Activated naive CD4-positive, alpha-beta T cell treated with anti-CD3 and anti-CD28 coated beads for 36 hours (primary cell): ENCODE data around the gene HSPE1. TPM values are rescaled to one million over a fixed set of nuclear protein-coding genes. Genes with fewer than 3 reads are reported as not detected.

Experiments
- CTCF ChIA-PET: fragments of 350-600 bp; sonication (Branson Sonifier 250); formaldehyde crosslinking; loops from one replicate; lab custom pipeline; 2021; ENCODE audit warnings: antibody characterized with exemption; lab: Charles Lee
- DNase-seq: peaks from one replicate; pipeline ENCODE4 v3.0.0-alpha.2; 2020
- H3K27ac Mint-ChIP-seq: one replicate; pipeline ENCODE4 v1.8.0; 2021; ENCODE audit warnings: mild to moderate bottlenecking, mixed read lengths
- H3K27me3 Mint-ChIP-seq: one replicate; pipeline ENCODE4 v1.8.0; 2021; ENCODE audit warnings: low read depth, mixed read lengths
- H3K36me3 Mint-ChIP-seq: one replicate; pipeline ENCODE4 v1.8.0; 2021; ENCODE audit warnings: low read depth, mixed read lengths
- H3K4me1 Mint-ChIP-seq: one replicate; pipeline ENCODE4 v1.8.0; 2021; ENCODE audit warnings: low read depth, mixed read lengths
- H3K4me3 Mint-ChIP-seq: one replicate; pipeline ENCODE4 v1.8.0; 2021; ENCODE audit warnings: mild to moderate bottlenecking, moderate library complexity, mixed read lengths
- H3K9me3 Mint-ChIP-seq: one replicate; pipeline ENCODE4 v1.8.0; 2021; ENCODE audit warnings: mixed read lengths
- intact Hi-C: fragments of 100-400 bp; cut with micrococcal nuclease; formaldehyde crosslinking; loops from one replicate; pipeline ENCODE4 v1.15.1; 2023
- total RNA-seq, 2 experiments: library from RNA; stranded (reverse); gene quantifications; one replicate each; pipeline ENCODE4 v1.2.3, GENCODE V29; 2021

The HSPE1 gene
- total RNA-seq, 2 experiments from 2014 or later, result 294 to 310 TPM

DNA sequence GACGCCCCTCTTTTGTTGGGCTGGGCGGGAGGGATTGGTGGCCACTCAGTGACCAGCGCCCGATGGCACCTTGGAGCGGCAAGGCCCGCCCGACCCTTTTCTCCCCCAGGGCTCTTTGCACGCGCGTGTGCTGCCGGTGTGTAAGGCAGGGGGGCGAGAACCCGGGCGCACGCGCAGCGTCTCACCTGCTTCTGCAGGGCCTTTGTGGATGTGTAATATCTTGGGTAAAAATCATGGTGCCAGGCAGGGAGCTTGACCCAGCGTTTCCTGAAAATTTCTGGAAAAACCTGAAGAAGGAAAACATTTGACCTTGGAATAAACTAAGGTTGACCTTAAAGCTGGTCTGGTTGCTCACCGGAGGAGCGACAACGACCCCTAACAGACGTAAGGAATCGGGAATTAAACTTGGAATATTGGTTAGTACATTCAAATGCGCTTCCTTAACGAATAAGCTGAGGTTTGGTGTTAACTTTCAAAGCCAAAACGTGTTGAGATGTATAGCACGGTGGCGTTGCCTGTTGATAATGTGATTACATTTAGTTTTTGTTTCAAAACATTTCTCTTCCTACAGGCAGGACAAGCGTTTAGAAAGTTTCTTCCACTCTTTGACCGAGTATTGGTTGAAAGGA, 438 bp downstream of the HSPE1 start:
- H3K4me3 Mint-ChIP-seq, result peak overlapping the region; percentile 92
- intact Hi-C loops, result loop anchor here (1.0 to 5.0 kb wide), 11 partner anchors 15 to 861 kb away; partner anchors contain the start of genes ANKRD44, CCDC150, COQ10B and MARS2
- H3K27ac Mint-ChIP-seq, result peak overlapping the region; percentile 98
- H3K9me3 Mint-ChIP-seq, result no peaks in the 10 kb centered on the region
- peaks cover 73% of the 10 kb centered on the region for H3K36me3 Mint-ChIP-seq
- no peak for DNase-seq
- H3K4me1 Mint-ChIP-seq, result peaks cover 47% of the 10 kb centered on the region
- no peaks in the 10 kb centered on the region for H3K27me3 Mint-ChIP-seq
- CTCF ChIA-PET, result no interaction called here

DNA sequence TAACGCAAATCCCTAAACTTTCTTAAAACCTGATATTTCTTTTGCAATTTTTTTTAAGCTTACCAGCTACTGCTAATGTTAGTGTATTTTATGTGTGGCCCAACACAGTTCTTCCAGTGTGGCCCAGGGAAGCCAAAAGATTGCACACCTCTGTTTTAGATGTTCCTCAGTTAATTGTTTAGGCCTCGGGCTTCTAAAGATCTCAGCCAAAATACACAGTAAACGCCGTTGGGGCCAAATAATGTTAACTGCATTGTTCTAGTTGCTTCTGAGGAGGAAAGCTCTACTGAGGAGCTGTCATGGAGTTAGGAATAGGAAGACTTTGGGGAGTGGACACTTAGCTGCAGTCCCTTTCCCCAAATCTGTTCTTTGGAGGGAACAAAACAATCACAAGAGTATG, 2.0 kb downstream of the HSPE1 start:
- Mint-ChIP-seq H3K4me1 (peaks cover 35% of the 10 kb centered on the region), H3K36me3 (peaks cover 57% of the 10 kb centered on the region), H3K27ac (peak overlapping the region; percentile 98), H3K4me3 (peak overlapping the region; percentile 92), H3K9me3 (no peaks in the 10 kb centered on the region), H3K27me3 (no peaks in the 10 kb centered on the region)
- no peak for DNase-seq
- CTCF ChIA-PET, result interaction anchor here (1.3 kb wide), 1 partner anchor 284 kb away, joined by 4 read pairs; no protein-coding TSS in a partner anchor
- intact Hi-C loops, result loop anchor here (5.0 kb wide), 2 partner anchors 190 to 275 kb away; partner anchors contain the start of gene ANKRD44

DNA sequence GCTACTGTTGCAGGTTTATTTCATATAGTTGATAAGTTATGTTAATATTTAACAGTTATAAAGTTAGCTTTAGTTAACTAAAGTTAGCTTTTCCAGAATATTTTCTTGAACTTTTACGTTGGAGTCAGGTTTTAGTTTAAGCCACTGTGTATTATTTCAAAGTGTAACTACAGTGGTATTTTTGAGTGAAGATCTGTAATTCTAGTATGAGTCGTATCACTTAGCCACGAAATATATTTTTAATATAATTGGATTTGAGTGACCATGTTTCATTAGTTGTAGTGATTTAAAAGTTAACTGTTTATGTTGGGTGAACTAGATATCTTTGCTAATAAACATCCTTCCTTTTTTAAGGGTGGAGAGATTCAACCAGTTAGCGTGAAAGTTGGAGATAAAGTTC, 2.5 kb downstream of the HSPE1 start:
- peak overlapping the region; percentile 92 for H3K4me3 Mint-ChIP-seq
- H3K36me3 Mint-ChIP-seq, result peaks cover 56% of the 10 kb centered on the region
- H3K27ac Mint-ChIP-seq, result peak overlapping the region; percentile 98
- H3K9me3 Mint-ChIP-seq, result no peaks in the 10 kb centered on the region
- CTCF ChIA-PET, result interaction anchor here (1.3 kb wide), 1 partner anchor 284 kb away, joined by 4 read pairs; no protein-coding TSS in a partner anchor
- peaks cover 31% of the 10 kb centered on the region for H3K4me1 Mint-ChIP-seq
- H3K27me3 Mint-ChIP-seq, result no peaks in the 10 kb centered on the region
- intact Hi-C loops, result loop anchor here (5.0 kb wide), 2 partner anchors 190 to 275 kb away; partner anchors contain the start of gene ANKRD44
- DNase-seq, result no peak

DNA sequence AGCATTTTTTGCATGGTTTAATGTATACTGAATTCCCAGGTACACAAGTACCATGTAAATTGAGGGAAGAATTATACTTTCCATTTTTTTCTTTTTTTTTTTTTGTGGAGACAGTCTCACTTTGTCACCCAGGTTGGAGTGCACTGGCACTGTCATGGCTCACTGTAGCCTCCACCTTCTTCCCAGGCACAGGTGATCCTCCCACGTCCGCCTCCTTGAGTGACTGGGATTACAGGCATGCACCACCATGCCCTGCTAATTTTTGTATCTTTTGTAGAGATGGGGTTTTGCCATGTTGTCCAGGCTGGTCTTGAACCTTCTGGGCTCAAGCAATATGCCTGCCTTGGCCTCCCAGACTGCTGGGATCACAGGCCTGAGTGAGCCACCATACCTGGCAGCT, 3.8 kb downstream of the HSPE1 start:
- CTCF ChIA-PET, result interaction anchor here (1.0 kb wide), 1 partner anchor 36 kb away, joined by 3 read pairs; no protein-coding TSS in a partner anchor
- peak overlapping the region; percentile 68 for H3K27ac Mint-ChIP-seq
- no peaks in the 10 kb centered on the region for H3K9me3 Mint-ChIP-seq
- peaks cover 30% of the 10 kb centered on the region for H3K4me1 Mint-ChIP-seq
- H3K4me3 Mint-ChIP-seq, result no peak overlapping the region
- no peaks in the 10 kb centered on the region for H3K27me3 Mint-ChIP-seq
- intact Hi-C loops, result loop anchor here (5.0 kb wide), 2 partner anchors 192 to 273 kb away; partner anchors contain the start of gene ANKRD44
- peaks cover 47% of the 10 kb centered on the region for H3K36me3 Mint-ChIP-seq
- DNase-seq, result no peak

DNA sequence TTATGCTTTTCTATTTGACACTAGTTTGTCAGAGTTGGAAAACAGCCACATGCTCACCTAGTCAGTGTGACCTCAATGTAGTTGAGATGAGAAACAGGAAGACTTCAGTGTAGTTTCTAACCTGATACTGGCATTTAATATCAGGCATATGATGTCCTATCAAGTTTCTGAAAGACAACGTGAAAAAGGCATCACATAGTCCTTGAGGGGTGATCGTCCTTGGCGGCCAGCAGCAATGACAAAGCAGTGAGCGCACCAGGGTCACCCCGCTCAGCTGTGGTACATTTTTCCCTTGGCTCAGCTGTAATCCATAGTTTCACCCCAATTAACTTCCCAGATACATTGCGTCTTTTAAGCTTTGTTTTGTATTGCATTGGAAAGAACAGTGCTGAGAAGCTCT, 4.3 kb downstream of the HSPE1 start:
- no peak for DNase-seq
- H3K4me3 Mint-ChIP-seq, result no peak overlapping the region
- peaks cover 30% of the 10 kb centered on the region for H3K4me1 Mint-ChIP-seq
- intact Hi-C loops, result loop anchor here (5.0 kb wide), 2 partner anchors 192 to 273 kb away; partner anchors contain the start of gene ANKRD44
- H3K27me3 Mint-ChIP-seq, result no peaks in the 10 kb centered on the region
- peak overlapping the region; percentile 68 for H3K27ac Mint-ChIP-seq
- CTCF ChIA-PET, result interaction anchor here (0.6 kb wide), 1 partner anchor 309 kb away, joined by 3 read pairs; no protein-coding TSS in a partner anchor
- H3K36me3 Mint-ChIP-seq, result peaks cover 44% of the 10 kb centered on the region
- no peaks in the 10 kb centered on the region for H3K9me3 Mint-ChIP-seq

GRCh38 chr2:197506658-197507057, 6.5 kb downstream of the HSPE1 start:
- no peaks in the 10 kb centered on the region for H3K9me3 Mint-ChIP-seq
- H3K27ac Mint-ChIP-seq, result no peak overlapping the region
- H3K4me1 Mint-ChIP-seq, result peaks cover 27% of the 10 kb centered on the region
- no peak for DNase-seq
- no peak overlapping the region for H3K4me3 Mint-ChIP-seq
- CTCF ChIA-PET, result interaction anchor here (0.7 kb wide), 1 partner anchor 70 kb away, joined by 3 read pairs; no protein-coding TSS in a partner anchor
- intact Hi-C loops, result no loop called here
- peaks cover 31% of the 10 kb centered on the region for H3K36me3 Mint-ChIP-seq
- H3K27me3 Mint-ChIP-seq, result no peaks in the 10 kb centered on the region

- H3K36me3 Mint-ChIP-seq, result peaks cover 3% of the 10 kb centered on the region
- H3K9me3 Mint-ChIP-seq, result no peaks in the 10 kb centered on the region
- H3K27ac Mint-ChIP-seq, result no peak overlapping the region
- intact Hi-C loops, result loop anchor here (10.0 kb wide), 1 partner anchor 719 kb away; the partner anchor contains the start of gene GTF3C3
- peaks cover 28% of the 10 kb centered on the region for H3K4me1 Mint-ChIP-seq
- no peaks in the 10 kb centered on the region for H3K27me3 Mint-ChIP-seq
- no peak for DNase-seq
- H3K4me3 Mint-ChIP-seq, result no peak overlapping the region
- CTCF ChIA-PET, result interaction anchor here (0.7 kb wide), 1 partner anchor 15 kb away, joined by 3 read pairs; no protein-coding TSS in a partner anchor
Observed at GRCh38 chr2:197513915-197514314, 13.7 kb downstream of the HSPE1 start.

DNA sequence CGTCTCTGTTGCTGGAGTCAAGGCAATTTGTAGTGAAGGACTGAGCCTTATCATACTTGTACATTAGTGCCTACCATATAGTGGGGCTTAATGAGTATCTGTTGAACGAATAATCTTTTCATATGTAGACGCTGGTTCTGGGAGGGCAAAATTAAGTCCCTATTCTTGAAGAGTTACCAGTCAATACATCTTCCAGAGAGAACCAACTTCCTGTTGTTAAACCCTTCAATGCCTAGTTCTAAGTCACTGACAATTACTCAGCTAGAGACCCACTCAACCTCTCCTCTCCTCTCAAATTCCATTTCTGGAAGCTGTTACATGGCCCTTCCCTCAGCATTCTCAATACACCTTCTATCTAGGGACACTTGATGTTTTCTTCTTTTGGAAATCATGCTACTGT, 14.6 kb downstream of the HSPE1 start:
- Mint-ChIP-seq H3K4me3 (peak overlapping the region; percentile 98), H3K4me1 (peaks cover 30% of the 10 kb centered on the region), H3K27me3 (no peaks in the 10 kb centered on the region), H3K27ac (peak overlapping the region; percentile 89), H3K36me3 (peaks cover 3% of the 10 kb centered on the region), H3K9me3 (no peaks in the 10 kb centered on the region)
- CTCF ChIA-PET, result interaction anchor here (0.7 kb wide), 1 partner anchor 1058 kb away, joined by 3 read pairs; no protein-coding TSS in a partner anchor
- DNase-seq, result no peak
- intact Hi-C loops, result loop anchor here (1.0 to 10.0 kb wide), 3 partner anchors 14 to 720 kb away; partner anchors contain the start of genes GTF3C3, HSPE1 and SF3B1

GRCh38 chr2:197515315-197515738, 15.1 kb downstream of the HSPE1 start:
- Mint-ChIP-seq H3K27ac (peak overlapping the region; percentile 89), H3K9me3 (no peaks in the 10 kb centered on the region), H3K27me3 (no peaks in the 10 kb centered on the region), H3K4me1 (peaks cover 34% of the 10 kb centered on the region), H3K36me3 (peaks cover 3% of the 10 kb centered on the region), H3K4me3 (peak overlapping the region; percentile 98)
- CTCF ChIA-PET, result interaction anchor here (0.7 kb wide), 1 partner anchor 1057 kb away, joined by 3 read pairs; no protein-coding TSS in a partner anchor
- no peak for DNase-seq
- intact Hi-C loops, result loop anchor here (1.0 to 10.0 kb wide), 3 partner anchors 15 to 721 kb away; partner anchors contain the start of genes GTF3C3, HSPE1 and SF3B1

DNA sequence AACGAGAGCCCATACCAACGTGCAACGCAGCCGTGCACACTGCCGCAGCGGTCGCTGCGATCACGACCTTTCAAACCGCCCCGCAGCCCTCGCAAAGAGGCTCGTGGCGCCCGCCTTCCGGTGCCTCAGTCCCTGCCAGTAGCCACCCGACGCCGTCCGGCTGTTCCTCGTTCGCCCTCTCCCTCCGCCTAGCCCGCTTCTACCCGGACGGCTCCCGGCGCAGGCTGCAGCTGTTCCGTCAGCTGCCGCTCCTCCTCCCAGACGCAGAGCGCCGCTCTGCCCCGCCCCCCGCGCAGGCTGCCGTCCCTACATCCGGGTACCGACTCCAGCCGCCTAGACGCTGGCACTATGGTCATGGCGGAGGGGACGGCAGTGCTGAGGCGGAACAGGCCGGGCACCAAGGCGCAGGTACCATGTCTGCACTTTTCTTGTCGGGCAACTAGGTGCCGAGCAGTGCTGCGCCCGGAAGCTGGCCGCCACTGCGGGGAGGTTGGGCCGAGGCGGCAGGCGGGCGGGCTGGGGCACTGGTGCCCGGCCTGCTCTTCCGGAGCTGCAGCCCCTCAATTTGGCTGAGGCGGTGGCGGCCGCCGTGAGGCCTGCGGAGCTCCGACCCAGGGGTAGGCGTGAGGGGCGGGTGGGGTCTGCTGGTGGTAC, 15.7 kb downstream of the HSPE1 start, which contains the start of gene MOB4:
MOB4 (plus strand) TSS at position 328 of the 654 bp plus-strand sequence; CDS start at position 349, 21 bp downstream.
- H3K9me3 Mint-ChIP-seq, result peaks cover under 1% of the 10 kb centered on the region
- no peaks in the 10 kb centered on the region for H3K27me3 Mint-ChIP-seq
- H3K4me3 Mint-ChIP-seq, result peak within 1 kb of the TSS; percentile 98
- CTCF ChIA-PET, result interaction anchor here (1.6 kb wide), 1 partner anchor 15 kb away, joined by 5 read pairs; no protein-coding TSS in a partner anchor
- H3K27ac Mint-ChIP-seq, result peak within 1 kb of the TSS; percentile 89
- DNase-seq, result peak; percentile 93
- peaks cover 37% of the 10 kb centered on the region for H3K4me1 Mint-ChIP-seq
- H3K36me3 Mint-ChIP-seq, result peaks cover 4% of the 10 kb centered on the region
- intact Hi-C loops, result loop anchor here (1.0 to 10.0 kb wide), 5 partner anchors 16 to 721 kb away; partner anchors contain the start of genes COQ10B, GTF3C3, HSPE1 and MARS2

DNA sequence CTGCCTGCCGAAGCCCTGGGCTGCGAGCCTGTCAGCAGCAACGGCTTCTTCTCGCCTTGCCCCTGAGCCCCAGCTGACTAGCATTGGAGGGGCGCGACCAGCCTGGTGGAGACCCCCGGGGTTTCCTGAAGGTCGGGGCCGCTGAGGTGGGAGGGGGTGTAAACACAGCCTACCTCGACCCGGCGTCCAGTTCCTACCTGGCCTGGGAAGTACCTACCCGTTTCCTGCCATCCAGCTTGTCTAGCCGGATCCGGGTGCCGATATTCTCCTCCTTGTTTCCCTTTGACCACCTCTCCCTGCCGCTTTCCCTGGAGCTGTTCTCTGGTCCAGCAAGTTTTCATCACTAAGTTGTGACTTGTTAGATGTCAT, 16.2 kb downstream of the HSPE1 start:
- H3K36me3 Mint-ChIP-seq, result peaks cover 10% of the 10 kb centered on the region
- intact Hi-C loops, result loop anchor here (1.0 to 10.0 kb wide), 3 partner anchors 63 to 722 kb away; partner anchors contain the start of genes COQ10B, GTF3C3 and MARS2
- H3K27ac Mint-ChIP-seq, result peak overlapping the region; percentile 89
- CTCF ChIA-PET, result interaction anchor here (1.6 kb wide), 1 partner anchor 14 kb away, joined by 5 read pairs; no protein-coding TSS in a partner anchor
- H3K27me3 Mint-ChIP-seq, result no peaks in the 10 kb centered on the region
- peaks cover 4% of the 10 kb centered on the region for H3K9me3 Mint-ChIP-seq
- peak; percentile 41 for DNase-seq
- peaks cover 40% of the 10 kb centered on the region for H3K4me1 Mint-ChIP-seq
- peak overlapping the region; percentile 98 for H3K4me3 Mint-ChIP-seq
